GM19372 (cell line): Measurements from ENCODE around the gene SPACA5.
"Not testable (repeated sequence)": the region's sequence is repeated elsewhere in the genome, so short reads cannot be mapped to it uniquely, and the experiment has no call there.

Source experiments
- ATAC-seq: cut with Tn5 transposase; IDR thresholded peaks from one replicate; pipeline ENCODE4 v1.9.1; 2021; ENCODE audit warnings: mild to moderate bottlenecking, low read depth, moderate library complexity; ENCODE audit not compliant: unreplicated experiment

The SPACA5 gene

GRCh38 chrX:48006688-48007087 lies at the start of gene SPACA5:
SPACA5 (plus strand) TSS chrX:48006988; CDS start chrX:48007803, 815 bp downstream.
- not testable (repeated sequence) for ATAC-seq

GRCh38 chrX:47958206-47958605 lies 48.6 kb upstream of the SPACA5 start:
- not testable (repeated sequence) for ATAC-seq

GRCh38 chrX:47958761-47959342 lies 47.9 kb upstream of the SPACA5 start:
- ATAC-seq, result no peak

GRCh38 chrX:47960406-47960805 lies 46.4 kb upstream of the SPACA5 start:
- no peak for ATAC-seq

- ATAC-seq, result not testable (repeated sequence)
Observed at GRCh38 chrX:47961830-47962229, 45.0 kb upstream of the SPACA5 start.

- ATAC-seq, result not testable (repeated sequence)
Observed at GRCh38 chrX:47965526-47965925, 41.3 kb upstream of the SPACA5 start.

GRCh38 chrX:47973235-47973634 lies 33.6 kb upstream of the SPACA5 start:
- ATAC-seq, result no peak

- no peak for ATAC-seq
Observed at GRCh38 chrX:47976254-47977151, 30.3 kb upstream of the SPACA5 start.

GRCh38 chrX:47991263-47992094 lies 15.3 kb upstream of the SPACA5 start:
- no peak for ATAC-seq

- ATAC-seq, result no peak
Observed at GRCh38 chrX:47992095-47992380, 14.8 kb upstream of the SPACA5 start.

- ATAC-seq, result no peak
Observed at GRCh38 chrX:47992669-47993068, 14.1 kb upstream of the SPACA5 start.

- ATAC-seq, result no peak
Observed at GRCh38 chrX:48001260-48001659, 5.5 kb upstream of the SPACA5 start.

GRCh38 chrX:48002319-48002718 lies 4.5 kb upstream of the SPACA5 start:
- ATAC-seq, result no peak

- no peak for ATAC-seq
Observed at GRCh38 chrX:48002929-48003328, 3.9 kb upstream of the SPACA5 start.

GRCh38 chrX:48003367-48003757 lies 3.4 kb upstream of the SPACA5 start:
- ATAC-seq, result peak; percentile 28

GRCh38 chrX:48003758-48004457 lies 2.9 kb upstream of the SPACA5 start, which contains the start of gene ZNF182:
ZNF182 (minus strand) TSS chrX:48003989; CDS start chrX:48002609, 1,380 bp downstream.
- ATAC-seq, result peak; percentile 91

GRCh38 chrX:48009445-48009960 lies 2.7 kb downstream of the SPACA5 start:
- not testable (repeated sequence) for ATAC-seq

- ATAC-seq, result not testable (repeated sequence)
Observed at GRCh38 chrX:48016583-48017310, 10.0 kb downstream of the SPACA5 start.

GRCh38 chrX:48019892-48020291 lies 13.1 kb downstream of the SPACA5 start:
- ATAC-seq, result not testable (repeated sequence)
